Measurements from ENCODE around the gene MLX. TPM values are rescaled to one million over a fixed set of nuclear protein-coding genes. Genes with fewer than 3 reads are reported as not detected.

MLX gene
- total RNA-seq, 1 experiment from 2014 or later, result 33.7 TPM

GRCh38 chr17:42590886-42591285, 24.0 kb downstream of the MLX start:
- no peaks in the 10 kb centered on the region for H3K9me3 ChIP-seq (ENCODE audit: low read depth, low read length, poor library complexity, severe bottlenecking)
- ChIA-PET CTCF (no interaction called here), POLR2A (ENCODE audit: low non-redundant PET) (no interaction called here)
- BruUV-seq (replicated peaks), result no TSS peak
- no peak overlapping the region for H3K4me3 ChIP-seq (ENCODE audit: low read depth, low read length, poor library complexity, severe bottlenecking)
- intact Hi-C loops (cut with micrococcal nuclease; ENCODE audit: unreplicated experiment), result no loop called here
- no peak for TF ChIP-seq CTCF (conservative IDR thresholded peaks at IDR 0.05; ENCODE audit: low read depth, low read length)
- TF ChIP-seq EZH2 (IDR thresholded peaks at IDR 0.05; ENCODE audit: borderline replicate concordance, low read depth, low read length, poor library complexity, severe bottlenecking), result no peak
- DNase-seq (ENCODE audit: low spot score), result no peak
- no peak overlapping the region for H3K27ac ChIP-seq (ENCODE audit: low read depth, low read length, poor library complexity, severe bottlenecking)
- no peaks in the 10 kb centered on the region for H3K36me3 ChIP-seq (ENCODE audit: insufficient read depth, low read length, poor library complexity, severe bottlenecking)
- no peaks in the 10 kb centered on the region for H3K4me1 ChIP-seq (ENCODE audit: insufficient read depth, low read length, poor library complexity, severe bottlenecking)
- H3K27me3 ChIP-seq (replicated peaks; ENCODE audit: insufficient read depth, low read depth, low read length, poor library complexity), result no peaks in the 10 kb centered on the region

DNA sequence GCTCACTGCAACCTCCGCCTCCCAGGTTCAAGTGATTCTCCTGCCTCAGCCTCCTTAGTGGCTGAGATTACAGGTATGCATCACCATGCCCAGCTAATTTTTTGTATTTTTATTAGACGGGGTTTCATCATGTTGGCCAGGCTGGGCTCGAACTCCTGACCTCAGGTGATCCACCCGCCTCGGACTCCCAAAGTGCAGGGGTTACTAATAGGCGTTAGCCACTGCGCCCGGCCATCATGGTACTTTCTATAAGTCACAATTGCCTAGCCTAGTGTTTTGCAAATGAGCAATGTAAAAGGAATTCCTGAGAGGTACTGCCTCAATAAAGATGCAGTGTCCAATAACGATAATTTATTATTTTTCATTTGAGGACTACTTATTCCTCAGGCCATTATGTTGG, 24.5 kb downstream of the MLX start:
- Histone ChIP-seq H3K27ac (ENCODE audit: low read depth, low read length, poor library complexity, severe bottlenecking) (no peak overlapping the region), H3K9me3 (ENCODE audit: low read depth, low read length, poor library complexity, severe bottlenecking) (no peaks in the 10 kb centered on the region), H3K27me3 (replicated peaks; ENCODE audit: insufficient read depth, low read depth, low read length, poor library complexity) (no peaks in the 10 kb centered on the region), H3K36me3 (ENCODE audit: insufficient read depth, low read length, poor library complexity, severe bottlenecking) (no peaks in the 10 kb centered on the region), H3K4me3 (ENCODE audit: low read depth, low read length, poor library complexity, severe bottlenecking) (no peak overlapping the region), H3K4me1 (ENCODE audit: insufficient read depth, low read length, poor library complexity, severe bottlenecking) (no peaks in the 10 kb centered on the region)
- intact Hi-C loops (cut with micrococcal nuclease; ENCODE audit: unreplicated experiment), result no loop called here
- TF ChIP-seq CTCF (conservative IDR thresholded peaks at IDR 0.05; ENCODE audit: low read depth, low read length) (no peak), EZH2 (IDR thresholded peaks at IDR 0.05; ENCODE audit: borderline replicate concordance, low read depth, low read length, poor library complexity, severe bottlenecking) (no peak)
- no TSS peak for BruUV-seq (replicated peaks)
- ChIA-PET POLR2A (ENCODE audit: low non-redundant PET) (no interaction called here), CTCF (no interaction called here)
- DNase-seq (ENCODE audit: low spot score), result no peak

- CTCF ChIA-PET, result no interaction called here
These were observed 29.5 kb downstream of the MLX start for GRCh38 chr17:42596386-42596785.

More at GRCh38 chr17:42596386-42596785, 29.5 kb downstream of the MLX start:
- no peak overlapping the region for H3K27ac ChIP-seq (ENCODE audit: low read depth, low read length, poor library complexity, severe bottlenecking)
- no peak for DNase-seq (ENCODE audit: low spot score)
- H3K9me3 ChIP-seq (ENCODE audit: low read depth, low read length, poor library complexity, severe bottlenecking), result no peaks in the 10 kb centered on the region
- intact Hi-C loops (cut with micrococcal nuclease; ENCODE audit: unreplicated experiment), result no loop called here
- TF ChIP-seq EZH2 (IDR thresholded peaks at IDR 0.05; ENCODE audit: borderline replicate concordance, low read depth, low read length, poor library complexity, severe bottlenecking) (no peak), CTCF (conservative IDR thresholded peaks at IDR 0.05; ENCODE audit: low read depth, low read length) (no peak)
- BruUV-seq (replicated peaks), result no TSS peak
- no peaks in the 10 kb centered on the region for H3K27me3 ChIP-seq (replicated peaks; ENCODE audit: insufficient read depth, low read depth, low read length, poor library complexity)
- no peak overlapping the region for H3K4me3 ChIP-seq (ENCODE audit: low read depth, low read length, poor library complexity, severe bottlenecking)
- H3K4me1 ChIP-seq (ENCODE audit: insufficient read depth, low read length, poor library complexity, severe bottlenecking), result no peaks in the 10 kb centered on the region
- POLR2A ChIA-PET (ENCODE audit: low non-redundant PET), result no interaction called here
- no peaks in the 10 kb centered on the region for H3K36me3 ChIP-seq (ENCODE audit: insufficient read depth, low read length, poor library complexity, severe bottlenecking)
